ENCODE results near the gene USH1C. TPM values are rescaled to one million over a fixed set of nuclear protein-coding genes. Genes with fewer than 3 reads are reported as not detected.
A peak's percentile ranks its signal among the peaks of the same experiment; 100 is the strongest.

The USH1C gene
- total RNA-seq, 4 donors from 2014 or later, result 1.0 to 5.9 (median 3.9) TPM; not detected in 1

GRCh38 chr11:17571431-17572358 is 27.5 kb upstream of the USH1C start:
- TF ChIP-seq POLR2A (IDR thresholded peaks at IDR 0.05) (no peak), CTCF (IDR thresholded peaks at IDR 0.05) (no peak)
- no peak overlapping the region for H3K4me3 ChIP-seq (replicated peaks in 1 of 3)
- H3K36me3 ChIP-seq, result no peaks in the 10 kb centered on the region
- WGBS, 2 donors, result 78 to 82% methylated on average over 14 of the region's 14 CpGs
- no peaks in the 10 kb centered on the region for H3K4me1 ChIP-seq
- no peak for DNase-seq
- no peak overlapping the region for H3K27ac ChIP-seq
- H3K9me3 ChIP-seq, result no peaks in the 10 kb centered on the region
- H3K27me3 ChIP-seq, result no peaks in the 10 kb centered on the region
- intact Hi-C loops (cut with DNase I), result no loop called here

GRCh38 chr11:17570034-17570433 is 25.8 kb upstream of the USH1C start:
- intact Hi-C loops (cut with DNase I), result no loop called here
- no peaks in the 10 kb centered on the region for H3K27me3 ChIP-seq
- no peak overlapping the region for H3K27ac ChIP-seq
- H3K9me3 ChIP-seq, result no peaks in the 10 kb centered on the region
- no peak for TF ChIP-seq CTCF (IDR thresholded peaks at IDR 0.05)
- TF ChIP-seq POLR2A (IDR thresholded peaks at IDR 0.05), result no peak
- no peaks in the 10 kb centered on the region for H3K36me3 ChIP-seq
- WGBS, 2 donors, result 88 to 91% methylated on average over 19 to 20 of the region's 23 CpGs
- H3K4me3 ChIP-seq (replicated peaks in 1 of 3), result no peak overlapping the region
- no peak for DNase-seq
- H3K4me1 ChIP-seq, result no peaks in the 10 kb centered on the region

- 92 to 98% methylated on average over 3 to 4 of the region's 4 CpGs for WGBS, 2 donors
- TF ChIP-seq CTCF (IDR thresholded peaks at IDR 0.05) (no peak), POLR2A (IDR thresholded peaks at IDR 0.05) (no peak)
- no peak for DNase-seq
- Histone ChIP-seq H3K27me3 (no peaks in the 10 kb centered on the region), H3K4me1 (no peaks in the 10 kb centered on the region), H3K36me3 (no peaks in the 10 kb centered on the region), H3K4me3 (replicated peaks in 1 of 3) (no peak overlapping the region), H3K27ac (no peak overlapping the region), H3K9me3 (no peaks in the 10 kb centered on the region)
- intact Hi-C loops (cut with DNase I), result no loop called here
Measured at GRCh38 chr11:17568944-17569343, 24.7 kb upstream of the USH1C start.

- H3K9me3 ChIP-seq, result no peaks in the 10 kb centered on the region
Measured at GRCh38 chr11:17564687-17565042, 20.4 kb upstream of the USH1C start.

More at GRCh38 chr11:17564687-17565042, 20.4 kb upstream of the USH1C start:
- Histone ChIP-seq H3K4me3 (replicated peaks in 1 of 3) (no peak overlapping the region), H3K27me3 (no peaks in the 10 kb centered on the region), H3K4me1 (peaks cover 0 to 10% of the 10 kb centered on the region in 2 donors), H3K27ac (no peak overlapping the region), H3K36me3 (no peaks in the 10 kb centered on the region)
- intact Hi-C loops (cut with DNase I), result no loop called here
- WGBS, 2 donors, result 61 to 62% methylated on average over 2 of the region's 2 CpGs
- no peak for DNase-seq
- peak in 1 of 6 experiments; percentile 9 for TF ChIP-seq CTCF (IDR thresholded peaks at IDR 0.05)
- TF ChIP-seq POLR2A (IDR thresholded peaks at IDR 0.05), result no peak
